ENCODE data around the gene SREK1.

GRCh38 chr5:66143473-66144073, 527 bp upstream of the SREK1 start:
- no peak for TF ChIP-seq CTCF (IDR thresholded peaks at IDR 0.05; ENCODE audit: low read depth, low read length, poor library complexity, severe bottlenecking)
- no peak for TF ChIP-seq EZH2phosphoT487 (IDR thresholded peaks at IDR 0.05; ENCODE audit: borderline replicate concordance, low read length)
